HepG2 (cell line): ENCODE measurements around the gene COA7.

Experiments used
- ARNT ChIP-seq: fragments of 450-650 bp; IDR thresholded peaks from 2 replicates; pipeline ENCODE4 v1.6.1; 2017
- CTCF ChIP-seq: sonication (generic); formaldehyde crosslinking; IDR thresholded peaks from 2 replicates; pipeline ENCODE4 v1.5.0; 2020; ENCODE audit warnings: mild to moderate bottlenecking, missing genetic modification reagents, moderate library complexity
- DR1 ChIP-seq: sonication (generic); formaldehyde crosslinking; IDR thresholded peaks from 2 replicates; pipeline ENCODE4 v1.8.0; 2021; ENCODE audit warnings: mild to moderate bottlenecking, missing genetic modification reagents, inconsistent platforms
- EP300 ChIP-seq, 3 experiments: sonication (generic) in 1 of 3; formaldehyde crosslinking in 1 of 3; IDR thresholded peaks; 2 replicates each; pipeline versions ENCODE4 v1.5.1 to v1.6.1; 2011 to 2020; ENCODE audit warnings: low read depth in 2 of 3, low read length in 2 of 3, borderline replicate concordance in 1 of 3, improper control_type of control experiment in 1 of 3, mild to moderate bottlenecking in 1 of 3, missing genetic modification reagents in 1 of 3, moderate library complexity in 1 of 3
- PAWR ChIP-seq: sonication (generic); formaldehyde crosslinking; IDR thresholded peaks from 2 replicates; pipeline ENCODE4 v1.4.0; 2020; ENCODE audit warnings: missing genetic modification reagents, mild to moderate bottlenecking, borderline replicate concordance
- POLR2A ChIP-seq, 2 experiments: IDR thresholded peaks; 2 replicates each; pipeline ENCODE4 v1.6.1; 2011; ENCODE audit warnings: low read depth in 2 of 2, low read length in 2 of 2, mild to moderate bottlenecking in 1 of 2, moderate library complexity in 1 of 2; ENCODE audit not compliant: insufficient read depth in 1 of 2
- TBL1XR1 ChIP-seq: fragments of 150-350 bp; IDR thresholded peaks from 2 replicates; pipeline ENCODE4 v1.6.1; 2014; ENCODE audit warnings: borderline replicate concordance, low read length; ENCODE audit not compliant: partially characterized antibody
- ZFP1 ChIP-seq: IDR thresholded peaks from 2 replicates; pipeline ENCODE4 v1.6.1; 2016

GRCh38 chr1:52653207-52653849 is 44.8 kb downstream of the COA7 start:
- TF ChIP-seq POLR2A (IDR thresholded peaks at IDR 0.05; ENCODE audit: insufficient read depth in 1 of 2, low read depth in 2 of 2, low read length in 2 of 2), result no peak
- no peak for TF ChIP-seq EP300 (IDR thresholded peaks at IDR 0.05; ENCODE audit: low read depth in 2 of 2, low read length in 2 of 2)
- no peak for TF ChIP-seq EP300 (CRISPR knock-in tag; IDR thresholded peaks at IDR 0.05; ENCODE audit: borderline replicate concordance)
- no peak for TF ChIP-seq PAWR (CRISPR knock-in tag)
- no peak for TF ChIP-seq CTCF
- TF ChIP-seq TBL1XR1, result no peak
- TF ChIP-seq ARNT, result no peak
- no peak for TF ChIP-seq ZFP1 (CRISPR knock-in tag)
- no peak for TF ChIP-seq DR1 (CRISPR knock-in tag)
